K562 treated with DMSO at 1 percent for 48 hours (cell line): ENCODE measurements around the gene PAK5. TPM values are rescaled to one million over a fixed set of nuclear protein-coding genes. Genes with fewer than 3 reads are reported as not detected.

Experiments
- total RNA-seq: library from RNA; unstranded; fragments of 300-600 nt; gene quantifications from 2 replicates; pipeline ENCODE4 v1.2.3, GENCODE V29; 2022; ENCODE audit warnings: low replicate concordance; ENCODE audit errors: extremely low read depth

PAK5 gene
- not detected in 2 replicates for total RNA-seq

GRCh38 chr20:9838378-9839295 lies at the start of gene PAK5:
TSS of gene PAK5 (minus strand) at chr20:9839076. CDS start at chr20:9644328, 194,748 bp downstream.

DNA sequence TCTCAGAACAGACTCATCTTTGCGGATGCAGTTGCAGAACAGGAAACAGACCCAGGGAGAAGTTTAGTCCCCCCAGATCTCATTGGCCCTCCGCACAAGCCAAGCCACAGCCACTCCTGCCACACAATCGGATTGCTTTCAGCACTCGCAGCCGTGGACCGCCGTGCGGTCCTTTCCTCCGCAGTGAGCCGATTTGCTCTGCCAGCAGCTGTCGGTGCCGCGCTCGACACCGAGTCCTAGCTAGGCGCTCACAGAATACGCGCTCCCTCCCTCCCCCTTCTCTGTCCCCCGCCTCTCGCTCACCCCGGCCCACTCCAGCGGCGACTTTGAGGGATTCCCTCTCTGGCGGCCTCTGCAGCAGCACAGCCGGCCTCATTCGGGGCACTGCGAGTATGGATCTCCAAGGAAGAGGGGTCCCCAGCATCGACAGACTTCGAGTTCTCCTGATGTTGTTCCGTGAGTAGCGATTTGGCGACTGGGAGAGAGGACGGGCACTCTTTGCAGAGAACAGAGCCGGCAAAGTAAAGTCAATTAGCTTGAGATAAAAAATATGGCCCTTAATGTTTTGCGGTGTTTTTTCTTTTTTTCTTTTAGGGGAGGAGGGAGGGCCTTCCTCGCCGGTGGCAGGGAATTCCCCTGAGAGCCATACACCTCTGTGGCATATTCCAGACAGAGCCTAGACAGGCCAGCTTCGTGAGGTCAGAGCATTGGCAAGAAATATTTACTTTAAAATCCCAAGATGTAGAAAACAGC lies 324.2 kb downstream of the PAK5 start, which contains the start of gene LAMP5:
LAMP5 (plus strand) TSS at position 130 of the 753 bp plus-strand sequence; CDS start at position 393, 263 bp downstream.

Other genes with a start within 250 kb of the PAK5 start
- gene ANKEF1, start 195.9 kb upstream of the PAK5 start, total RNA-seq = not detected in 2 replicates